Transverse colon (tissue), 4 donors: ENCODE data around the gene NCK2. TPM values are rescaled to one million over a fixed set of nuclear protein-coding genes. Genes with fewer than 3 reads are reported as not detected.
A peak's percentile ranks its signal among the peaks of the same experiment; 100 is the strongest.

Experiments
- DNase-seq: peaks from one replicate; pipeline ENCODE4 v3.0.0-alpha.2; 2019
- H3K27ac ChIP-seq, 4 donors: fragments of 200-600 bp; sonication (generic); 2 replicates each; pipeline ENCODE4 v1.5.1; 2016 to 2018; ENCODE audit warnings: inconsistent platforms in 4 of 4
- H3K27me3 ChIP-seq: fragments of 200-600 bp; sonication (generic); 2 replicates; pipeline ENCODE4 v1.5.1; 2017; ENCODE audit warnings: inconsistent platforms
- H3K36me3 ChIP-seq, 4 donors: fragments of 200-600 bp; sonication (generic); 2 replicates each; pipeline ENCODE4 v1.5.1; 2017 to 2019; ENCODE audit warnings: inconsistent platforms in 4 of 4
- H3K4me1 ChIP-seq, 4 donors: fragments of 200-600 bp; sonication (generic); 2 replicates each; pipeline ENCODE4 v1.5.1; 2017 to 2020; ENCODE audit warnings: inconsistent platforms in 4 of 4
- H3K4me3 ChIP-seq, 4 donors: fragments of 200-600 bp; sonication (generic); 1 replicate in 1 of 4; 2 replicates in 3 of 4; pipeline versions ENCODE4 v1.5.1 to v1.6.1; 2017 to 2019; ENCODE audit warnings: inconsistent platforms in 4 of 4
- H3K9me3 ChIP-seq, 2 donors: fragments of 200-600 bp; sonication (generic); 2 replicates each; pipeline ENCODE4 v1.5.1; 2017 to 2019; ENCODE audit warnings: inconsistent platforms in 2 of 2
- EP300 ChIP-seq: sonication (generic); formaldehyde crosslinking; IDR thresholded peaks from one replicate; pipeline ENCODE4 v1.6.1; 2017; ENCODE audit warnings: antibody characterized with exemption, low read depth
- POLR2A ChIP-seq: fragments of 450-650 bp; IDR thresholded peaks from one replicate; pipeline ENCODE4 v1.6.1; 2016; ENCODE audit warnings: antibody characterized with exemption, mild to moderate bottlenecking, moderate library complexity
- POLR2AphosphoS5 ChIP-seq, 3 donors: sonication (generic); formaldehyde crosslinking; IDR thresholded peaks; one replicate each; pipeline ENCODE4 v1.6.1; 2016; ENCODE audit warnings: antibody characterized with exemption in 3 of 3
- whole genome bisulfite sequencing, 2 donors: methylation state at CpG; one replicate each; pipeline ENCODE4 v1.1.5; 2018; ENCODE audit warnings: low coverage in 1 of 2; 5-methylcytosine and 5-hydroxymethylcytosine counted together
- in situ Hi-C, 4 donors: fragments of 200-750 bp; cut with MboI; loops; one replicate each; pipeline versions ENCODE4 v1.15.0 to v1.15.1; 2017; ENCODE audit warnings: low sequenced_read_pairs in 3 of 4, low pct_ligation_motif_present in 1 of 4, low pct_unique_long_range_greater_than_20kb in 1 of 4
- intact Hi-C: fragments of 100-400 bp; cut with DNase I; formaldehyde crosslinking; loops from one replicate; pipeline ENCODE4 v1.15.1; 2023; ENCODE audit warnings: low total_unique reads
- total RNA-seq, 4 donors: library from RNA; depleted of rRNA; stranded (reverse); fragments of >200 nt; gene quantifications; one replicate each; pipeline ENCODE4 v1.1.0, GENCODE V29; 2016
- TF ChIP-seq, protein P1 (sequence below), 5 experiments: fragments of 200-600 bp in 3 of 5; fragments of 450-650 bp in 2 of 5; sonication (generic) in 3 of 5; IDR thresholded peaks; 1 replicate in 2 of 5; 2 replicates in 3 of 5; pipeline ENCODE4 v1.5.1; 2016 to 2017; ENCODE audit warnings: antibody characterized with exemption in 5 of 5, inconsistent platforms in 3 of 5, mild to moderate bottlenecking in 2 of 5, moderate library complexity in 1 of 5

NCK2 gene
- total RNA-seq: 10 to 100 TPM; 42.2 to 74.1 (median 59.9) TPM

- TF ChIP-seq POLR2A (no peak), EP300 (no peak), POLR2AphosphoS5 (IDR thresholded peaks at IDR 0.05) (no peak)
- TF ChIP-seq, protein P1, sequence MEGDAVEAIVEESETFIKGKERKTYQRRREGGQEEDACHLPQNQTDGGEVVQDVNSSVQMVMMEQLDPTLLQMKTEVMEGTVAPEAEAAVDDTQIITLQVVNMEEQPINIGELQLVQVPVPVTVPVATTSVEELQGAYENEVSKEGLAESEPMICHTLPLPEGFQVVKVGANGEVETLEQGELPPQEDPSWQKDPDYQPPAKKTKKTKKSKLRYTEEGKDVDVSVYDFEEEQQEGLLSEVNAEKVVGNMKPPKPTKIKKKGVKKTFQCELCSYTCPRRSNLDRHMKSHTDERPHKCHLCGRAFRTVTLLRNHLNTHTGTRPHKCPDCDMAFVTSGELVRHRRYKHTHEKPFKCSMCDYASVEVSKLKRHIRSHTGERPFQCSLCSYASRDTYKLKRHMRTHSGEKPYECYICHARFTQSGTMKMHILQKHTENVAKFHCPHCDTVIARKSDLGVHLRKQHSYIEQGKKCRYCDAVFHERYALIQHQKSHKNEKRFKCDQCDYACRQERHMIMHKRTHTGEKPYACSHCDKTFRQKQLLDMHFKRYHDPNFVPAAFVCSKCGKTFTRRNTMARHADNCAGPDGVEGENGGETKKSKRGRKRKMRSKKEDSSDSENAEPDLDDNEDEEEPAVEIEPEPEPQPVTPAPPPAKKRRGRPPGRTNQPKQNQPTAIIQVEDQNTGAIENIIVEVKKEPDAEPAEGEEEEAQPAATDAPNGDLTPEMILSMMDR (IDR thresholded peaks at IDR 0.05): peak in 1 of 5 experiments; percentile 15
- intact Hi-C loops (no loop called here), in situ Hi-C loops (no loop called here)
- Histone ChIP-seq H3K27ac (peak within 1 kb of the TSS; percentile 94 to 97 (median 96)), H3K4me3 (peak within 1 kb of the TSS; percentile 92 to 97 (median 95)), H3K9me3 (no peaks in the 10 kb centered on the region), H3K4me1 (peaks cover 15 to 51% (median 25%) of the 10 kb centered on the region in 4 donors), H3K27me3 (no peaks in the 10 kb centered on the region), H3K36me3 (no peaks in the 10 kb centered on the region)
- peak; percentile 41 for DNase-seq
- 1% methylated on average over 42 of the region's 119 CpGs; no CpG with 5 or more reads in 1 of the 2 donors for WGBS, 2 donors
These were observed at the start of gene NCK2 for GRCh38 chr2:105744909-105745853. TSS of gene NCK2 (plus strand) at chr2:105744912. CDS start at chr2:105855064, 110,152 bp downstream.

DNA sequence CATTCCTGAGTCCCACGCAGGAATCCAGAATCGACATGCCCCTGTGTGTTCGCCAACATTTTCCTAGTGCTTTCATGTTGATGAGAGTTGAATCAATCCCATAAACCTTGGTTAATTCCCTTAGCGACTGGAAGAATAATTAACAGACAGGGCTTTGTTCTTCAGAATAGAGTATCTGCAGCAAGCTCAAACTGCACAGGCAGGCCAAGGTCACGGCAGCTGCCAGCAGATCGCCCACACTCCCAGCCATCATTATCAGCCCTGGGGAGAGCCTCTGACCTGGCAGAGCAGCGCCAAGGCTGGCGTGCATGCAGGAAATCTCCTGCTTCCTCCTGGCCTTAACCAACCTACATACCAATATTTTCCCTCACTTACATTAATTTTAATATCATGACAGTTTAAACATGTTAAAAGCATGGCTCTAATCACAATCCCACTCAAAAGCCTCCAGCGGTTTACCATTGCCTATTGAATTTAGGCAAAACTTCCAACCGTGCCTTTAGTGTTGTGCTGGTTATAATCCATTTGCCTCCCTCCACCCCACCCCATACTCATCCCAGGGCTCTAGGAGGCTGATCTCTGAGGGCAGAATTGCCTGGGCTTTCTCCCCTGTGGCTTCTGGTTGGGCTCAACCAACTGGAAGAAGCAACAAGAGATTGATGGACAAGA is 46.8 kb upstream of the NCK2 start:
- Histone ChIP-seq H3K4me3 (no peak overlapping the region), H3K36me3 (no peaks in the 10 kb centered on the region), H3K27ac (no peak overlapping the region), H3K4me1 (no peaks in the 10 kb centered on the region), H3K27me3 (no peaks in the 10 kb centered on the region), H3K9me3 (no peaks in the 10 kb centered on the region)
- intact Hi-C loops (no loop called here), in situ Hi-C loops (no loop called here)
- WGBS, 2 donors: 47 to 57% methylated on average over 8 to 10 of the region's 10 CpGs
- TF ChIP-seq, protein P1 (IDR thresholded peaks at IDR 0.05): no peak
- TF ChIP-seq POLR2AphosphoS5 (IDR thresholded peaks at IDR 0.05) (no peak), EP300 (no peak), POLR2A (no peak)
- peak; percentile 15 for DNase-seq

DNA sequence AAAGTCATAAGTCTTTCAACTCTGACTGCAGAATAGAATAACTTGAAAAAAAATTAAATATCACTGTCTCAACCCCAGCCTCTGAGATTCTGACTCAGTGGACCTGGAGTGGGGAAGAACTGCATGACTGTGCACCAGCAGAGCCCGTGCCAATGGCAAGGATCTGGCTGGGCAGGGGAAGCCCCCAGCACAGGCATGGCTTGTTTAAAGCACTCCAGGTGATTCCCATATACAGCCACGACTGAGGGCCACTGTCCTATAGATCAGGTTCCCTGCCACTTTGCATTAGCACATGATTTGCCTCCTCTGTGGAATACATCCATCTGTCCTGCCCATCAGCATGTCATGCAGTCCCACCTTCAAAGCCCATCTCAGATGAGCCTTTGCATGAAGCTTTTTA is 45.9 kb upstream of the NCK2 start:
- DNase-seq: no peak
- Histone ChIP-seq H3K27me3 (no peaks in the 10 kb centered on the region), H3K27ac (no peak overlapping the region), H3K4me1 (no peaks in the 10 kb centered on the region), H3K9me3 (no peaks in the 10 kb centered on the region), H3K4me3 (no peak overlapping the region), H3K36me3 (no peaks in the 10 kb centered on the region)
- intact Hi-C loops: no loop called here
- WGBS, 2 donors: 85% methylated on average over 2 of the region's 2 CpGs; no CpG with 5 or more reads in 1 of the 2 donors
- TF ChIP-seq POLR2AphosphoS5 (IDR thresholded peaks at IDR 0.05): no peak
- no peak for TF ChIP-seq POLR2A
- no peak for TF ChIP-seq EP300
- TF ChIP-seq, protein P1 (IDR thresholded peaks at IDR 0.05): no peak
- in situ Hi-C loops: no loop called here

GRCh38 chr2:105701042-105701441 is 43.7 kb upstream of the NCK2 start:
- Histone ChIP-seq H3K27ac (no peak overlapping the region), H3K4me1 (no peaks in the 10 kb centered on the region), H3K36me3 (no peaks in the 10 kb centered on the region), H3K4me3 (no peak overlapping the region), H3K9me3 (no peaks in the 10 kb centered on the region), H3K27me3 (no peaks in the 10 kb centered on the region)
- WGBS, 2 donors: 76 to 82% methylated on average over 3 of the region's 3 CpGs
- TF ChIP-seq, protein P1 (IDR thresholded peaks at IDR 0.05): no peak
- no peak for TF ChIP-seq POLR2AphosphoS5 (IDR thresholded peaks at IDR 0.05)
- TF ChIP-seq EP300: no peak
- TF ChIP-seq POLR2A: no peak
- intact Hi-C loops (no loop called here), in situ Hi-C loops (no loop called here)
- DNase-seq: no peak
